ENCODE data around the gene MAFG.

The MAFG gene

GRCh38 chr17:81904600-81905423, 22.7 kb downstream of the MAFG start:
- TF ChIP-seq TCF12 (IDR thresholded peaks at IDR 0.05; ENCODE audit: low read depth) (no peak), TEAD4 (IDR thresholded peaks at IDR 0.05) (no peak), EP300 (IDR thresholded peaks at IDR 0.05; ENCODE audit: borderline replicate concordance) (no peak), USF1 (IDR thresholded peaks at IDR 0.05) (no peak), MAX (IDR thresholded peaks at IDR 0.05) (no peak), TAF1 (IDR thresholded peaks at IDR 0.05; ENCODE audit: low read depth) (no peak), CREB1 (IDR thresholded peaks at IDR 0.05; ENCODE audit: low read depth) (no peak), CEBPB (IDR thresholded peaks at IDR 0.05) (no peak), REST (IDR thresholded peaks at IDR 0.05; ENCODE audit: low read depth) (no peak), ZBTB7A (IDR thresholded peaks at IDR 0.05; ENCODE audit: low read depth) (no peak), NFIC (IDR thresholded peaks at IDR 0.05) (no peak), EGR1 (IDR thresholded peaks at IDR 0.05) (no peak), RAD21 (IDR thresholded peaks at IDR 0.05; ENCODE audit: low read depth) (no peak), FOXM1 (IDR thresholded peaks at IDR 0.05; ENCODE audit: borderline replicate concordance, low read depth) (no peak), YY1 (IDR thresholded peaks at IDR 0.05; ENCODE audit: low read depth) (no peak)

- no peak for TF ChIP-seq TAF1 (IDR thresholded peaks at IDR 0.05; ENCODE audit: low read depth)
- no peak for TF ChIP-seq YY1 (IDR thresholded peaks at IDR 0.05; ENCODE audit: low read depth)
- TF ChIP-seq ZBTB7A (IDR thresholded peaks at IDR 0.05; ENCODE audit: low read depth), result no peak
- no peak for TF ChIP-seq EP300 (IDR thresholded peaks at IDR 0.05; ENCODE audit: borderline replicate concordance)
- TF ChIP-seq RAD21 (IDR thresholded peaks at IDR 0.05; ENCODE audit: low read depth), result no peak
- no peak for TF ChIP-seq CREB1 (IDR thresholded peaks at IDR 0.05; ENCODE audit: low read depth)
- TF ChIP-seq MAX (IDR thresholded peaks at IDR 0.05), result no peak
- no peak for TF ChIP-seq TCF12 (IDR thresholded peaks at IDR 0.05; ENCODE audit: low read depth)
- TF ChIP-seq NFIC (IDR thresholded peaks at IDR 0.05), result no peak
- no peak for TF ChIP-seq EGR1 (IDR thresholded peaks at IDR 0.05)
- no peak for TF ChIP-seq FOXM1 (IDR thresholded peaks at IDR 0.05; ENCODE audit: borderline replicate concordance, low read depth)
- TF ChIP-seq CEBPB (IDR thresholded peaks at IDR 0.05), result no peak
- TF ChIP-seq TEAD4 (IDR thresholded peaks at IDR 0.05), result no peak
- no peak for TF ChIP-seq USF1 (IDR thresholded peaks at IDR 0.05)
- no peak for TF ChIP-seq REST (IDR thresholded peaks at IDR 0.05; ENCODE audit: low read depth)
Measured at GRCh38 chr17:81903896-81904599, 23.5 kb downstream of the MAFG start.

GRCh38 chr17:81903415-81903831, 24.1 kb downstream of the MAFG start:
- no peak for TF ChIP-seq EP300 (IDR thresholded peaks at IDR 0.05; ENCODE audit: borderline replicate concordance)
- TF ChIP-seq TAF1 (IDR thresholded peaks at IDR 0.05; ENCODE audit: low read depth), result no peak
- no peak for TF ChIP-seq MAX (IDR thresholded peaks at IDR 0.05)
- TF ChIP-seq CEBPB (IDR thresholded peaks at IDR 0.05), result no peak
- no peak for TF ChIP-seq ZBTB7A (IDR thresholded peaks at IDR 0.05; ENCODE audit: low read depth)
- no peak for TF ChIP-seq NFIC (IDR thresholded peaks at IDR 0.05)
- TF ChIP-seq TCF12 (IDR thresholded peaks at IDR 0.05; ENCODE audit: low read depth), result no peak
- TF ChIP-seq YY1 (IDR thresholded peaks at IDR 0.05; ENCODE audit: low read depth), result no peak
- no peak for TF ChIP-seq EGR1 (IDR thresholded peaks at IDR 0.05)
- TF ChIP-seq REST (IDR thresholded peaks at IDR 0.05; ENCODE audit: low read depth), result no peak
- TF ChIP-seq FOXM1 (IDR thresholded peaks at IDR 0.05; ENCODE audit: borderline replicate concordance, low read depth), result no peak
- TF ChIP-seq USF1 (IDR thresholded peaks at IDR 0.05), result no peak

All from Ishikawa (cell line).